IMR-90 (cell line): ENCODE data around the gene PPP1R14C.

Source experiments
- CTCF ChIP-seq: conservative IDR thresholded peaks from 2 replicates; pipeline ENCODE4 v1.5.1; 2012; ENCODE audit warnings: mild to moderate bottlenecking, low read depth, low read length, improper control_type of control experiment
- FOS ChIP-seq: fragments of 150-350 bp; IDR thresholded peaks from 2 replicates; pipeline ENCODE4 v1.6.1; 2016; ENCODE audit warnings: low read depth, low read length
- MAZ ChIP-seq: IDR thresholded peaks from 2 replicates; pipeline ENCODE4 v1.6.1; 2012; ENCODE audit warnings: low read depth, mild to moderate bottlenecking, low read length, improper control_type of control experiment, moderate library complexity, borderline replicate concordance
- RAD21 ChIP-seq: IDR thresholded peaks from 2 replicates; pipeline ENCODE4 v1.6.1; 2012; ENCODE audit warnings: low read length, improper control_type of control experiment

GRCh38 chr6:150233843-150234269 is 91.0 kb downstream of the PPP1R14C start:
- no peak for TF ChIP-seq RAD21
- no peak for TF ChIP-seq FOS
- TF ChIP-seq CTCF: no peak
- no peak for TF ChIP-seq MAZ
